T-helper 9 cell (primary cell): ENCODE results near the gene ETFRF1.

Experiments used
- DNase-seq: peaks from one replicate; pipeline ENCODE4 v3.0.0-alpha.2; 2020
- total RNA-seq, 2 donors: gene quantifications; one replicate each; lab custom pipeline; 2026; lab: John Stamatoyannopoulos, UW

Gene ETFRF1
- 9.4 to 24.4 reads per million in 2 donors for total RNA-seq

- DNase-seq, result peak; percentile 98
Measured at GRCh38 chr12:25195056-25195971, at the start of gene ETFRF1, which contains the start of gene DNAI7. Gene ETFRF1 (plus strand): TSS chr12:25195237. CDS start chr12:25203957, 8,720 bp downstream. Gene DNAI7 (minus strand): TSS chr12:25195160. CDS start chr12:25195078, 82 bp downstream.

GRCh38 chr12:25146686-25147085, 48.4 kb upstream of the ETFRF1 start:
- DNase-seq, result no peak

- no peak for DNase-seq
Measured at GRCh38 chr12:25151476-25151875, 43.6 kb upstream of the ETFRF1 start.

GRCh38 chr12:25152055-25152454, 43.0 kb upstream of the ETFRF1 start:
- no peak for DNase-seq

GRCh38 chr12:25155022-25155576, 39.9 kb upstream of the ETFRF1 start:
- DNase-seq, result no peak

GRCh38 chr12:25156061-25156460, 39.0 kb upstream of the ETFRF1 start:
- no peak for DNase-seq

GRCh38 chr12:25162866-25163265, 32.2 kb upstream of the ETFRF1 start:
- no peak for DNase-seq

- DNase-seq, result no peak
Measured at GRCh38 chr12:25182765-25183164, 12.3 kb upstream of the ETFRF1 start.

GRCh38 chr12:25184132-25184531, 10.9 kb upstream of the ETFRF1 start:
- no peak for DNase-seq

GRCh38 chr12:25186038-25186787, 8.8 kb upstream of the ETFRF1 start:
- no peak for DNase-seq

- no peak for DNase-seq
Measured at GRCh38 chr12:25186788-25187402, 8.1 kb upstream of the ETFRF1 start.

- DNase-seq, result no peak
Measured at GRCh38 chr12:25187781-25188180, 7.3 kb upstream of the ETFRF1 start.

- no peak for DNase-seq
Measured at GRCh38 chr12:25189656-25190055, 5.4 kb upstream of the ETFRF1 start.

- no peak for DNase-seq
Measured at GRCh38 chr12:25190793-25191192, 4.2 kb upstream of the ETFRF1 start.

GRCh38 chr12:25194214-25194613, 823 bp upstream of the ETFRF1 start:
- DNase-seq, result no peak

GRCh38 chr12:25194722-25195055, 348 bp upstream of the ETFRF1 start:
- DNase-seq, result no peak

GRCh38 chr12:25197608-25198007, 2.6 kb downstream of the ETFRF1 start:
- no peak for DNase-seq

- DNase-seq, result no peak
Measured at GRCh38 chr12:25200703-25201102, 5.7 kb downstream of the ETFRF1 start.

- no peak for DNase-seq
Measured at GRCh38 chr12:25202137-25202536, 7.1 kb downstream of the ETFRF1 start.

- DNase-seq, result no peak
Measured at GRCh38 chr12:25207411-25207810, 12.4 kb downstream of the ETFRF1 start.

- DNase-seq, result no peak
Measured at GRCh38 chr12:25207846-25208245, 12.8 kb downstream of the ETFRF1 start.

GRCh38 chr12:25208554-25208953, 13.5 kb downstream of the ETFRF1 start:
- no peak for DNase-seq

- no peak for DNase-seq
Measured at GRCh38 chr12:25213338-25213737, 18.3 kb downstream of the ETFRF1 start.
